Muscle of leg (tissue), 11 donors: Measurements from ENCODE around the gene CXXC4. TPM values are rescaled to one million over a fixed set of nuclear protein-coding genes. Genes with fewer than 3 reads are reported as not detected.

Experiments
- DNase-seq: peaks from one replicate; pipeline ENCODE4 v3.0.0; 2013
- H3K27ac ChIP-seq: one replicate; pipeline ENCODE4 v1.5.1; 2013; ENCODE audit warnings: mild to moderate bottlenecking, low read length, control low read depth
- H3K27me3 ChIP-seq: one replicate; pipeline ENCODE4 v1.6.1; 2013; ENCODE audit warnings: low read length; ENCODE audit not compliant: control insufficient read depth, insufficient read depth
- H3K36me3 ChIP-seq: one replicate; pipeline ENCODE4 v1.6.1; 2013; ENCODE audit warnings: low read length; ENCODE audit not compliant: control insufficient read depth, insufficient read depth
- H3K4me1 ChIP-seq: one replicate; pipeline ENCODE4 v1.6.1; 2013; ENCODE audit warnings: low read length; ENCODE audit not compliant: control insufficient read depth, insufficient read depth
- H3K4me3 ChIP-seq: one replicate; pipeline ENCODE4 v1.5.1; 2013; ENCODE audit warnings: low read length, control low read depth
- H3K9me3 ChIP-seq: replicated peaks from 2 replicates; pipeline ENCODE4 v1.6.1; 2013; ENCODE audit warnings: low read depth, low read length; ENCODE audit not compliant: control insufficient read depth
- WGBS: methylation state at CpG from one replicate; pipeline ENCODE4 v1.1.5; 2013; ENCODE audit warnings: missing lambda C conversion rate; ENCODE audit not compliant: insufficient coverage; 5-methylcytosine and 5-hydroxymethylcytosine counted together
- polyA plus RNA-seq, 8 donors: library from polyadenylated mRNA; unstranded; fragments of 120-200 nt; gene quantifications; one replicate each; pipeline versions ENCODE4 v1.2.1 to v1.2.3, GENCODE V29; 2013; ENCODE audit warnings: inconsistent platforms in 1 of 8, low replicate concordance in 1 of 8; ENCODE audit not compliant: insufficient read length in 8 of 8, insufficient read depth in 1 of 8
- total RNA-seq: library from RNA; stranded (reverse); fragments of 120-200 nt; gene quantifications from one replicate; pipeline ENCODE4 v1.2.4, GENCODE V29; 2013

CXXC4 gene
- total and polyA plus RNA-seq, 9 donors = 1.6 to 3.2 (median 2.6) TPM

- Histone ChIP-seq H3K27me3 (no peaks in the 10 kb centered on the region), H3K36me3 (no peaks in the 10 kb centered on the region), H3K4me3 (peak overlapping the region; percentile 31), H3K9me3 (no peaks in the 10 kb centered on the region), H3K4me1 (peaks cover 3% of the 10 kb centered on the region), H3K27ac (no peak overlapping the region)
- 30% methylated on average over 2 of the region's 8 CpGs for WGBS
- DNase-seq = no peak
Measured at GRCh38 chr4:104424989-104425388, 69.7 kb downstream of the CXXC4 start.

DNA sequence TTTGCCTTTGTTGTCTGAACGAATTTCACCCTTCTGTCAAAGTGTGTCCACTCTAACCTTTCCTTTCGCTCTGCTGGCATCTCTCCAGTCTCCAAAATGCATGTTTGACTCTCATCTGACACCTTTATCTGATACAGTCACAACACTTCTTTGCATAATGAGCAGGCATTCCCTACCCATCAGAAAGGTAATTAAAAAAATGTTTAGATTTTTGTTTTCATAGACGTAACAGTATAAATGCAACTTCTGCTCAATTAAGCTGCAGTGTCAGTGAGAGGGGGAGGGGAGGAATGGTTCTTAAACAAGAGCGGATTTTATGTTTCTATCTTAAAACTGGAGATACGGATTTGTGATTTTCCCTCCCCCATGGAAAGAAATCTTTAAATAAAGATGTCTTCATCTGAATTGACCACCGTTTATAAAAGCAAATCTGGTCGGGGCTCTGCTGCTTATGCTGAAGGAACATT lies 70.2 kb downstream of the CXXC4 start:
- DNase-seq = peak; percentile 12
- WGBS = 35% methylated on average over 2 of the region's 7 CpGs
- Histone ChIP-seq H3K9me3 (no peaks in the 10 kb centered on the region), H3K4me1 (peaks cover 3% of the 10 kb centered on the region), H3K36me3 (no peaks in the 10 kb centered on the region), H3K27ac (no peak overlapping the region), H3K4me3 (peak overlapping the region; percentile 31), H3K27me3 (no peaks in the 10 kb centered on the region)

- WGBS = no CpG with 5 or more reads among the region's 2 CpGs
- no peaks in the 10 kb centered on the region for H3K9me3 ChIP-seq
- H3K4me3 ChIP-seq = no peak overlapping the region
- DNase-seq = no peak
- peaks cover 3% of the 10 kb centered on the region for H3K4me1 ChIP-seq
- no peak overlapping the region for H3K27ac ChIP-seq
- no peaks in the 10 kb centered on the region for H3K36me3 ChIP-seq
- H3K27me3 ChIP-seq = no peaks in the 10 kb centered on the region
Measured at GRCh38 chr4:104421566-104421965, 73.1 kb downstream of the CXXC4 start.

DNA sequence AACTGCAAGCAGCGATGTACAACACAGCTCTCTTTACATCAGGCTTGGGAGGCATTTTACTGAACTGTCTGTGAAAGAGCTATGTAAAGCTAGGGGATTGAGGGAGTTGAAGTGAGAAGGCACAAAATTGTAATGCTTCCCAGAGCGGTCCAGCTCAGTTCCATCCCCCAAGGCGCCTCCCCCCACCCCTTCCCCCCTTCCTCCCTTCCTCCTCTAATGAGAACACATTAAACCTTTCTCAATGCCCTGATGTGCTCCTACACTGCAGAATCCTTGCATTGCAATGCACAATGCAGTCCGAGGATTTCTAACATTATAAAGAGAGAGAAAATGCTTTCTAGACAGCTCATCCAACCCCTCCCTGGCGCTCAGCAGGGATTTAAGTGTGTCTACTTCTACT lies 73.9 kb downstream of the CXXC4 start:
- peaks cover 3% of the 10 kb centered on the region for H3K4me1 ChIP-seq
- no CpG with 5 or more reads among the region's 5 CpGs for WGBS
- H3K9me3 ChIP-seq = no peaks in the 10 kb centered on the region
- H3K27me3 ChIP-seq = no peaks in the 10 kb centered on the region
- H3K4me3 ChIP-seq = no peak overlapping the region
- DNase-seq = peak; percentile 32
- no peaks in the 10 kb centered on the region for H3K36me3 ChIP-seq
- no peak overlapping the region for H3K27ac ChIP-seq
